HuH-7 (cell line): ENCODE data around the gene ADAM12.
"Not testable (repeated sequence)": the region's sequence is repeated elsewhere in the genome, so short reads cannot be mapped to it uniquely, and the experiment has no call there.

Experiments
- DNase-seq: peaks from one replicate; pipeline ENCODE4 v3.0.0; 2011; ENCODE audit warnings: low spot score

ADAM12 gene

GRCh38 chr10:126373972-126374371, 14.3 kb downstream of the ADAM12 start:
- DNase-seq: no peak

DNA sequence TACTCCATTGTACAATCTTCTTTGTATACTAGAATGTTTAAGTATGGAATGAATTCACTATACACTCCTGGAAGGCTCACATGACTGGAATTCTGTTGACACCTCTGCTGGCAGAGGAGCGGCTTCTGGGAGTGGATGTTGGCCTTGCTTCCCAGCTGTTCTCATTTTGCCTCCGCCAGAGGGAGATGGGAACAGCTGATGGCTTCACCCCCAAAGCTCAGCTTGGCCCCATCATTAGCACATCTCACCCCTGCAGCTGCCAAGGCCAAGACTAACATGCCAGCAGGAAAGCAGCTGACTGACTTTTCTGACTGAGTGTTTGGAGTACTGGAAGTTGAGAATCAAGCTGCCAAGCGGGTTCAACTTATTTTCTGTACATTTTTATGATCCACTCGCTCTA, 15.1 kb downstream of the ADAM12 start:
- DNase-seq: no peak

DNA sequence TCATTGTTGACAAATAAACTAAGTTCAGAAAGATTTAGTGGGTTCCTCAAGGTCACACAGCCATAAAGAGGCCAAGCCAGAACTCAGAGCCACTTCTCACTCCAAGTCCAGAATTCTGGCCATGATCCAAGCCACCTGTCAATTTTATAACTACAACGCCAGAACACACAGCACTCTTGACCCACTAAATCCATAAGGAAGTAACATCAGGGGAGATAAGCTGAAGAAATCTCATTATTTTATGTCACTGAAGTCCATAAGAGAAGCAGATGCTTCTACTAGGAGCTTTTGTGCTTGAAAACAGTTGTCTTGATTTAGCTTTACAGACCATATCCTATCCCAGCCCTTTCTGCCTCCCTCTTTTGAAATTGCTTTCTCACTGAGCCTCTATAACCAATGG, 15.9 kb downstream of the ADAM12 start:
- no peak for DNase-seq

- no peak for DNase-seq
These were observed 19.1 kb downstream of the ADAM12 start for GRCh38 chr10:126369125-126369710.

GRCh38 chr10:126357169-126357568, 31.1 kb downstream of the ADAM12 start:
- no peak for DNase-seq

DNA sequence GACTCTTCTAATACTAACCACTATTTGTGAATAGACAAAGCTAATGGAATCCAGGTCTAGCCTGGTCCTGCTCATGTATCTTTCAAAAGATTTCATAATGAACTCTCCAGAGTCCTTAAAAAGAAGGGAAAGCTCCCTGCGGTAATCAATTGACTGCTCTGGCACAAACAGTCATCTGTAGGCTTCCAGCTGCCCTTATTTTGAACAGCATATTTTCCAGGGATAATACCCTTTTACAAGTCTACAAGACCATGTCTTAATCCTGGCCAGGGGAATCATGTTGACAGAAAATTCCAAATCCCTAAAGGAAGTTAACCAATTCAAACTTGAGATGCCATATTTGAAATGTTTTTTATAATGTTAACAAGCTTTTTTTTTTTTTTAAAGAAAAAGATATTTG, 34.6 kb downstream of the ADAM12 start:
- no peak for DNase-seq

DNA sequence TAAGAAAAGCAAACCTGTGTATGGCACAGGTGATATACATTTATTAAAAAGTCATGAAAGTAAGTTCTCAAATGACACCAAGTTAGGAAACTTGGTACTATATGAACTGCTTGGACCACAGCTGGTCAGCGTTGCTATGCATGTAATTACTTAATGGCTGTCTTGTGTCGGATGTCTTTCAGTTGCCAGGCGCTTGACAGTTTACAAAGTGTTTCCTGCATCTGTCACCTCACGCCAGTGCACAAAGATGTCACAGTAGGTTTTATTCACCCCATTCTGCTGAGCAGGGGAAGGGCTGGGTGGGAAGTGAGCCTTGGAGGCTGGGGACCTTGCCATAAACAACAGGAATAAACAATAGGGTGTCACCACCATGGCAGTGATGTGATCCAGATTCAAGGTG, 35.8 kb downstream of the ADAM12 start:
- no peak for DNase-seq

GRCh38 chr10:126351021-126351420, 37.3 kb downstream of the ADAM12 start:
- no peak for DNase-seq

DNA sequence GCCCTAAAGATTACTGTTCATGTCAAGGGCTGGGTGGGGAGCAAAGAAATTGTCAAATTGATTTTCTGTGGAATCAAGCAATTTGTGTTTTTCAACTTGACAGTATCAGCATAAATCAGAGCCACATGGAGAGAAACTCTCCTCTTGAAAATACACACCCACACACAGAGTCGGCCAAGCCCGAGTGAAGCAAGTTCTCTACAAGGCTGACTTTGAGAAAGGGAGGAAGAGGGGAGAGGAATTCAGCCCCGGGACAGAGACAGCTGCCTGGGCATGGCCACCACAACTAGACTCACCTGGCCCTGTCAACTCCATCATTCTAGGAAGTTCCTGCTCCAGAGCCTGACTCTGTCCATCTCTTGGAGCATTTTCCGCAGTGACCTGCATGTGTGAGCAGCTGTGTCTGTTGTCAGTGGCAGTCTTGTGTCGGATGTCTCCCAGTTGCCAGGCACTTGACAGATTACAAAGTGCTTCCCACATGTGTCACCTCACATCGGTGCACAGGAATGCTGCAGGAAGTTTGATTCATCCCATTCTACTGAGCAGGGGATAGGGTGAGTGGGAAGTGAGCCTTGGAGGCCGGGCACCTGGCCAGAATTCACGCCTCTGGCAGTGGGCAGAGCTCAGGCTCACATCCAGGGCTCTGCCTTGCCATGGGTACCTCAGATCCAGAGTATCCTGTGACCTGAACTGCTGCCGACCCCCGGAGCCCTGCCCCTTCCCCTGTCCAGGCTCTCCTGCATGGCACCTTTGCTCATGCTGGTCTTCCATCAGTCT, 37.9 kb downstream of the ADAM12 start:
- no peak for DNase-seq

- DNase-seq: no peak
These were observed 38.6 kb downstream of the ADAM12 start for GRCh38 chr10:126349676-126350075.

DNA sequence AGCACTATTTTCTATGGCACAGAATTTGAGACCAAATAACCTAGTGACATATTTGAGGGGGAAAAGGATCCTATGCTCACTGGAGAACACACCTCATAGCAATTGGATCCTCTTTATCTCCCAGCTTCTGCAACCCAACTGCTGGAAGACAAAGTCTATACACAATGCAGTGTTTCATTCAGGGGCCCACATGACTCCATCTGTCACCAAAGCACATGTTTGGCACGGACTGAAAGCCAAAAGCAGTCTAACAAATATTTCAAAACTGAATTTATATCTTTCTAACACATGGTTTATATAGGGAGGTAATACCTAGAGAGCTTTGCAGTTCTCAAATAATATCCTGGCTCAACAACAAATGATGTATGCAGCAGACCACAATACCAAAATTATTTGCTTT, 39.2 kb downstream of the ADAM12 start:
- DNase-seq: no peak

- not testable (repeated sequence) for DNase-seq
These were observed 44.8 kb downstream of the ADAM12 start for GRCh38 chr10:126343496-126343895.

GRCh38 chr10:126342680-126343079, 45.6 kb downstream of the ADAM12 start:
- DNase-seq: no peak

GRCh38 chr10:126341491-126341890, 46.8 kb downstream of the ADAM12 start:
- no peak for DNase-seq

DNA sequence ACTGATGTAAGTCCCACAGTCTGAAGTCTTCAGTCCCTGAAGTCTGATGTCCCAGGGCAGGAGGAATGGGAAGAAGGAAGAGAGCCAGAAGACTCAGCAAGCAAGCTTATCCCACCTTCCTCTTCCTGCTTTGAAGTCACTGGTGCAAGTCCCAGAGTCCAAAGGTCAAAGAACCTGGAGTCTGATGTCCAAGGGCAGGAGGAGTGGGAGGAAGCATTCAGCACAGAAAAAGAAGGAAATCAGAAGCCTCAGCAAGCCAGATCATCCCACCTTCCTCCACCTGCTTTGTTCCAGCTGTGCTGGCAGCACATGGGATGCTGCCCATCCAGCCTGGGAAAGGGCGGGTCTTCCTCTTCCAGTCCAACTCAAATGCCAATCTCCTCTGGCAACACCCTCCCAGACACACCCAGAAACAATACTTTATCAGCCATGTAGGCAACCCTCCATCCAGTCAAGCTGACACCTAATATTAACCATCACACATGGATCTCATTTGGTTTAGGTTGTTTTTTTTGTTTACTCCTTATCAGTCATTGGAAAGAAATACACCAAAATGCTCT, 50.9 kb downstream of the ADAM12 start:
- no peak for DNase-seq

GRCh38 chr10:126336801-126337200, 51.5 kb downstream of the ADAM12 start:
- no peak for DNase-seq

DNA sequence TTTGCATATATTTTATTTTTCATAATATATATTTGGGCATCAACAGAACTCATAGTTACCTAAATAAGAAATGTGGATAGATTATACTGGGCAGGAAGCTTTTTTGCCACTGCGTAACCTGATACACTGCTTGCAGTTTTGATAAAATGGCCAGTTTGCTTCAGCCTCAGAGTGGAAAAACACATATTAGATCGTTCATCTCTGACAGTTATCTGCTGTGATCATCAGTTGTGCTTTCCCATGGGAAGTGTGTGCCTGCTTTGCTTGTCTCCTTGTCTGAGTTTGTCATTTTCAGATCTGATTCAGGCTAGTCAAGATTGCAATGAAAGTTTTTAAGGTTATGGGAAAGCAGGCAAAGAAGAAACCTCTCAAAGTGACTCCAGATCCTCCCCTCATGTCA, 54.0 kb downstream of the ADAM12 start:
- DNase-seq: no peak

GRCh38 chr10:126332576-126332975, 55.7 kb downstream of the ADAM12 start:
- no peak for DNase-seq

DNA sequence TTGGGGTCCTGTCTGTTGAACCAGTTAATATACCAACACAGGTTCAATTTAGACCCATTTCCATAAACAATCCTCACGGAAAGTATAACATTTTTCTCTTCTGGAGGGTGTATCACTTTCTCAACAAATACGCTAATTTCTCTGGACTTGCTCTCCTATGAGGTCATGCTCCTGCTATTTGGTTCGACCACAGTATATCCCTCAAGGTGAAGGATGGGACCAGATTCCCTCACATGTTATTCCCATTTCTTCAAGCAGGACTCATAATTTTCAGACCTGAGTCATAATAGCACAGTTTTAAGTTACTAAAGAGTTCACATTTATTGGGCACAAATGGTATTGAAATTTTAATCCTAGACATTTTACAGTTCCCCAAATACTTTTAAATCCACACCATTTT, 57.2 kb downstream of the ADAM12 start:
- no peak for DNase-seq

DNA sequence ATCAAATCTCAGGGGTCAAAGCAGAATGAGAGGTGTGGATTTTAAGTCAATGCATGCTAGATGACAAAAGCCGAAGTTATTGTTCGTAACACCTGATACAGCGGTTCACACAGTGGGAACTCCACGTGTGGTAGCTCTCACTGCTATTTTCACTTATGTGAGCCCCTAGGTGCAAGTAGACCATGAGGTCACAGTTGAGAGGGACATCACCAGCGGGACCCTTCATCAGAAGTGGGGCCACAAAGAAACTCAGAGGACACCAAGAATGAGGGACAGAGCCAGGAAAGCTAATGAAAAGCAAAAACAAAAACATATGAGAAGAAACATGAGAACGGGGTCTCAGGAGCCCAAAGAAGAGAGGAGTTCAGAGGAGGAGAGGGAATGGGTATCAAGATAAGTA, 63.5 kb downstream of the ADAM12 start:
- DNase-seq: no peak

GRCh38 chr10:126321440-126321839, 66.8 kb downstream of the ADAM12 start:
- DNase-seq: no peak

DNA sequence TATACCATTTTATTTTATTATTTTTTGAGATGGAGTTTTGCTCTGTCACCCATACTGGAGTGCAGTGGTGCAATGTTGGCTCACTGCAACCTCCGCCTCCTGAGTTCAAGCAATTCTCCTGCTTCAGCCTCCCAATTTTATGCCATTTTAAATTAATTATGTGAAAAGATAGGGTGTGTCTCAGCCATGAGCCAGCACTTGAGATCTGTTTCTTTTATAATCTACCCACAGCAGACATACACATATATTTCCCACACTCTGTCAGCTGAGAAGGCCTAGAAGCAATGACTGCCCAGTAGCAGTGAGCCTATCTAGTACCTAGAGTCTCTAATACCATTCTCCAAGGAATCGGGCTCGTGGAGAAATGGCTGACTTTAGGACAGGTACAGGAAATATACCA, 70.5 kb downstream of the ADAM12 start:
- DNase-seq: no peak

- no peak for DNase-seq
These were observed 72.6 kb downstream of the ADAM12 start for GRCh38 chr10:126315494-126316177.
